GM23248 (cell line): ENCODE data around the gene UBE4A.

Experiments
- EZH2 ChIP-seq: fragments of 200-600 bp; sonication (generic); IDR thresholded peaks from 2 replicates; pipeline ENCODE4 v1.6.1; 2018; ENCODE audit warnings: antibody characterized with exemption, mild to moderate bottlenecking; ENCODE audit not compliant: insufficient read depth, poor library complexity, severe bottlenecking
- EZH2phosphoT487 ChIP-seq: fragments of 200-600 bp; sonication (generic); IDR thresholded peaks from 2 replicates; pipeline ENCODE4 v1.6.1; 2018; ENCODE audit warnings: antibody characterized with exemption, moderate library complexity, mild to moderate bottlenecking, low read depth; ENCODE audit not compliant: insufficient read depth

GRCh38 chr11:118353084-118353710 is 6.2 kb upstream of the UBE4A start:
- no peak for TF ChIP-seq EZH2
- no peak for TF ChIP-seq EZH2phosphoT487
